IMR-90 (cell line): ENCODE data around the gene PISD. TPM values are rescaled to one million over a fixed set of nuclear protein-coding genes. Genes with fewer than 3 reads are reported as not detected.
A peak's percentile ranks its signal among the peaks of the same experiment; 100 is the strongest.

Experiments used
- ATAC-seq: fragments of 200-7000 bp; cut with Tn5 transposase; 2 replicates; pipeline ENCODE4 v1.9.1; 2020; ENCODE audit warnings: low read depth, mild to moderate bottlenecking, moderate library complexity
- BruUV-seq: library from RNA; stranded (reverse); fragments of 400-500 nt; replicated peaks from 2 replicates; lab custom pipeline; 2021; lab: Mats Ljungman, UMichigan
- CTCF ChIA-PET: fragments of 300-600 bp; formaldehyde crosslinking; extraction: SDS; loops from one replicate; lab custom pipeline; 2021; ENCODE audit warnings: antibody characterized with exemption; lab: Yijun Ruan, JAX
- POLR2A ChIA-PET: fragments of 300-600 bp; sonication (Branson Sonifier 250); formaldehyde crosslinking; loops from one replicate; lab custom pipeline; 2022; ENCODE audit warnings: antibody characterized with exemption; ENCODE audit not compliant: unreplicated experiment; lab: Charles Lee
- DNase-seq: peaks from one replicate; pipeline ENCODE4 v3.0.0; 2013
- H2AFZ ChIP-seq: replicated peaks from 2 replicates; pipeline ENCODE3; 2013; ENCODE audit warnings: low read length, mild to moderate bottlenecking; ENCODE audit not compliant: poor library complexity
- H2AK5ac ChIP-seq: 2 replicates; pipeline ENCODE4 v1.6.1; 2013; ENCODE audit warnings: low read depth, low read length, inconsistent platforms
- H2AK9ac ChIP-seq: replicated peaks from 2 replicates; pipeline ENCODE3; 2013; ENCODE audit warnings: mild to moderate bottlenecking, low read depth, low read length, moderate library complexity; ENCODE audit not compliant: poor library complexity
- H2BK120ac ChIP-seq: 2 replicates; pipeline ENCODE4 v1.6.1; 2013; ENCODE audit warnings: low read depth, low read length, inconsistent platforms
- H2BK15ac ChIP-seq: 3 replicates; pipeline ENCODE4 v1.6.1; 2013; ENCODE audit warnings: low read depth, low read length, inconsistent platforms
- H2BK20ac ChIP-seq: 2 replicates; pipeline ENCODE4 v1.6.1; 2013; ENCODE audit warnings: low read depth, mild to moderate bottlenecking, inconsistent platforms, low read length, moderate library complexity
- H2BK5ac ChIP-seq: 2 replicates; pipeline ENCODE4 v1.6.1; 2013; ENCODE audit warnings: mild to moderate bottlenecking, low read depth, low read length, inconsistent platforms; ENCODE audit not compliant: poor library complexity, severe bottlenecking
- H3K14ac ChIP-seq: replicated peaks from 2 replicates; pipeline ENCODE4 v1.6.1; 2013; ENCODE audit warnings: low read depth, low read length, inconsistent platforms
- H3K18ac ChIP-seq: 2 replicates; pipeline ENCODE4 v1.6.1; 2013; ENCODE audit warnings: low read depth, low read length, control low read depth
- H3K23ac ChIP-seq: 2 replicates; pipeline ENCODE4 v1.6.1; 2013; ENCODE audit warnings: low read depth, low read length, inconsistent platforms
- H3K27ac ChIP-seq: 2 replicates; pipeline ENCODE4 v1.5.1; 2013; ENCODE audit warnings: mild to moderate bottlenecking, control low read depth, low read length; ENCODE audit not compliant: insufficient read depth
- H3K27me3 ChIP-seq: 2 replicates; pipeline ENCODE4 v1.6.1; 2013; ENCODE audit warnings: low read length; ENCODE audit not compliant: control insufficient read depth, insufficient read depth
- H3K36me3 ChIP-seq: 2 replicates; pipeline ENCODE4 v1.6.1; 2013; ENCODE audit warnings: low read length, mixed read lengths; ENCODE audit not compliant: control insufficient read depth, insufficient read depth
- H3K4ac ChIP-seq: 2 replicates; pipeline ENCODE4 v1.6.1; 2013; ENCODE audit warnings: low read depth, low read length, inconsistent platforms
- H3K4me1 ChIP-seq: 2 replicates; pipeline ENCODE4 v1.6.1; 2013; ENCODE audit warnings: low read length, mixed read lengths; ENCODE audit not compliant: control insufficient read depth, insufficient read depth
- H3K4me2 ChIP-seq: 2 replicates; pipeline ENCODE4 v1.6.1; 2013; ENCODE audit warnings: low read depth, mild to moderate bottlenecking, control low read depth, low read length, moderate library complexity
- H3K4me3 ChIP-seq: 2 replicates; pipeline ENCODE4 v1.5.1; 2013; ENCODE audit warnings: low read depth, mild to moderate bottlenecking, control low read depth, low read length, moderate library complexity; ENCODE audit not compliant: insufficient read depth
- H3K56ac ChIP-seq: 2 replicates; pipeline ENCODE4 v1.6.1; 2013; ENCODE audit warnings: low read length, inconsistent platforms; ENCODE audit not compliant: insufficient read depth; ENCODE audit errors: extremely low read depth
- H3K79me1 ChIP-seq, 2 experiments: 2 replicates each; pipeline ENCODE4 v1.6.1; 2013; ENCODE audit warnings: low read length in 2 of 2, inconsistent platforms in 1 of 2, low read depth in 1 of 2
- H3K9ac ChIP-seq: 2 replicates; pipeline ENCODE4 v1.6.1; 2013; ENCODE audit warnings: low read depth, low read length, control low read depth
- H3K9me1 ChIP-seq: 2 replicates; pipeline ENCODE4 v1.6.1; 2013; ENCODE audit warnings: low read length, inconsistent platforms; ENCODE audit not compliant: insufficient read depth
- H3K9me3 ChIP-seq: 2 replicates; pipeline ENCODE4 v1.6.1; 2013; ENCODE audit warnings: low read length; ENCODE audit not compliant: control insufficient read depth, insufficient read depth
- H4K20me1 ChIP-seq: 2 replicates; pipeline ENCODE4 v1.6.1; 2013; ENCODE audit warnings: low read length, inconsistent platforms; ENCODE audit not compliant: insufficient read depth
- H4K5ac ChIP-seq: 2 replicates; pipeline ENCODE4 v1.6.1; 2013; ENCODE audit warnings: mild to moderate bottlenecking, low read depth, low read length, control low read depth
- H4K8ac ChIP-seq, 2 experiments: 2 replicates each; pipeline ENCODE4 v1.6.1; 2013; ENCODE audit warnings: low read depth in 2 of 2, low read length in 2 of 2, control low read depth in 1 of 2, inconsistent platforms in 1 of 2
- H4K91ac ChIP-seq: 2 replicates; pipeline ENCODE4 v1.6.1; 2013; ENCODE audit warnings: low read depth, low read length, inconsistent platforms; ENCODE audit not compliant: insufficient read depth
- CTCF ChIP-seq: conservative IDR thresholded peaks from 2 replicates; pipeline ENCODE4 v1.5.1; 2012; ENCODE audit warnings: mild to moderate bottlenecking, low read depth, low read length, improper control_type of control experiment
- POLR2A ChIP-seq: IDR thresholded peaks from 2 replicates; pipeline ENCODE4 v1.6.1; 2012; ENCODE audit warnings: mild to moderate bottlenecking, low read depth, low read length
- RFX5 ChIP-seq: IDR thresholded peaks from 2 replicates; pipeline ENCODE4 v1.8.0; 2012; ENCODE audit warnings: low read depth, mild to moderate bottlenecking, low read length, moderate library complexity
- SMC3 ChIP-seq: fragments of 150-350 bp; IDR thresholded peaks from 2 replicates; pipeline ENCODE4 v1.6.1; 2016; ENCODE audit warnings: low read depth, mild to moderate bottlenecking, antibody characterized with exemption, low read length, moderate library complexity
- WGBS, 2 experiments: methylation state at CpG; one replicate each; pipeline versions ENCODE4 v1.1.5 to v1.1.7; 2013; ENCODE audit warnings: missing lambda C conversion rate in 2 of 2; ENCODE audit not compliant: insufficient read length in 1 of 2; ENCODE audit errors: extremely low coverage in 2 of 2; 5-methylcytosine and 5-hydroxymethylcytosine counted together
- dilution Hi-C: fragments of 300-500 bp; cut with HindIII; formaldehyde crosslinking; loops from one replicate; pipeline ENCODE4 v1.14.3; 2018; ENCODE audit warnings: low sequenced_read_pairs; ENCODE audit not compliant: unreplicated experiment
- in situ Hi-C: fragments of 300-500 bp; cut with MboI; formaldehyde crosslinking; loops from 3 replicates; pipeline ENCODE4 v1.14.3; 2019; ENCODE audit warnings: low sequenced_read_pairs, inconsistent platforms, mixed read lengths
- intact Hi-C: fragments of 100-400 bp; cut with micrococcal nuclease; formaldehyde crosslinking; loops from 2 replicates; pipeline ENCODE4 v1.10.0; 2022
- polyA plus RNA-seq, 3 experiments: library from polyadenylated mRNA; depleted of rRNA; stranded (reverse); fragments of >200 nt; gene quantifications; 2 replicates each; pipeline ENCODE4 v1.2.3, GENCODE V29; 2012; ENCODE audit warnings: low replicate concordance in 1 of 3
- total RNA-seq: library from RNA; depleted of rRNA; stranded (reverse); fragments of >200 nt; gene quantifications from 2 replicates; pipeline ENCODE4 v1.2.3, GENCODE V29; 2012

Gene PISD
- total and polyA plus RNA-seq, 2 of the 4 experiments (the other 2 are of a cell fraction): 34.1 to 48.8 TPM

GRCh38 chr22:31603574-31603973 lies 58.4 kb downstream of the PISD start (continued):
- TF ChIP-seq CTCF: no peak
- no peak for TF ChIP-seq RFX5

GRCh38 chr22:31603081-31603525 lies 58.9 kb downstream of the PISD start:
- peak overlapping the region; percentile 23 to 77; a peak in 2 of 4 replicates for H4K8ac ChIP-seq
- no peak overlapping the region for H3K4me3 ChIP-seq
- peak overlapping the region; percentile 89 for H2AK5ac ChIP-seq
- H3K27ac ChIP-seq: peak overlapping the region; percentile 82; the same call in 1 of the 2 replicates
- WGBS, 2 experiments: 89% methylated on average over 6 of the region's 10 CpGs; no CpG with 5 or more reads in 1 of the 2 experiments
- ChIA-PET POLR2A (interaction anchor here (0.7 kb wide), 1 partner anchor 1056 kb away, joined by 3 read pairs; no protein-coding TSS in a partner anchor), CTCF (no interaction called here)
- H2BK20ac ChIP-seq: peak overlapping the region; percentile 81
- no peak overlapping the region for H3K56ac ChIP-seq
- peak overlapping the region; percentile 71 for H2BK120ac ChIP-seq
- H3K79me1 ChIP-seq: 0 out of 4 replicates have a peak, but pooled peaks cover 0 to 6% of the 10 kb centered on the region in 2 experiments
- H3K23ac ChIP-seq: peak overlapping the region; percentile 31; the same call in 1 of the 2 replicates
- H3K18ac ChIP-seq: peak overlapping the region; percentile 1; the same call in 1 of the 2 replicates
- peak overlapping the region; percentile 66 for H4K91ac ChIP-seq
- dilution Hi-C loops (no loop called here), in situ Hi-C loops (no loop called here), intact Hi-C loops (no loop called here)
- H3K9ac ChIP-seq: no peak overlapping the region
- peak overlapping the region; percentile 94; the same call in 2 of the 3 replicates for H2BK15ac ChIP-seq
- H3K27me3 ChIP-seq: no peaks in the 10 kb centered on the region
- H4K20me1 ChIP-seq: no peaks in the 10 kb centered on the region
- peak overlapping the region; percentile 9 for H2AK9ac ChIP-seq
- no peaks in the 10 kb centered on the region for H3K9me3 ChIP-seq
- peaks cover 8% of the 10 kb centered on the region for H3K4me1 ChIP-seq
- H2AFZ ChIP-seq: no peak overlapping the region
- H3K14ac ChIP-seq: peak overlapping the region; percentile 69
- BruUV-seq: no TSS peak
- H3K9me1 ChIP-seq: peaks cover 31% of the 10 kb centered on the region
- peak overlapping the region; percentile 73 for H4K5ac ChIP-seq
- no peak overlapping the region for H3K4me2 ChIP-seq
- no peak for TF ChIP-seq SMC3
- no peak for TF ChIP-seq POLR2A
- peak overlapping the region; percentile 90 for H2BK5ac ChIP-seq
- H3K36me3 ChIP-seq: peaks cover 2% of the 10 kb centered on the region; the same call in 1 of the 2 replicates
- ATAC-seq: no peak
- DNase-seq: no peak
- H3K4ac ChIP-seq: peak overlapping the region; percentile 81
